ENCODE measurements around the gene PTGDR2.

DNA sequence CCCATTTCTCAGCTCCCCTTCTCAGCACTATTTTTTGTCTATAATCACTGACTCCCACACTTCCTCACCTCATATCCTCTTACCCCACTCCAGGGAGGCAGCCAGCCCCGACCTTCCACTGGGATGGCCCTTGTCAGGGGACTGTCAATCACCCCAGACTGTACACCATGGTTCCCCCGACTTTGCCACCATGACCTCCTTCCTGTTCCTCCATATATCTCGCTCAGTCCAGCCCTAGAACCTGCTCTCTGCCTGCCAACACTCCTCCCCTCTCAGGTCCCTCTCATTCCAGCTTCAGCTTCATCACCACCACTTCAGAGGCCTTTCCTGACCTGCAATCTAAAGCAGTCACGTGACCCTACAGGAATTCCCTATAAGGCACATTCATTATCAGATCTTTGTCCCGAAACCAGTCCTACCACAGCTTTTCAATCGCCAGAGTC, 34.1 kb upstream of the PTGDR2 start:
- peak; percentile 94 for TF ChIP-seq POLR2AphosphoS5 (IDR thresholded peaks at IDR 0.05; ENCODE audit: low read depth, low read length)
- peak; percentile 76 for TF ChIP-seq POLR2A (IDR thresholded peaks at IDR 0.05; ENCODE audit: low read depth, low read length)
